GM23338 (cell line): ENCODE results near the gene SPATA20.

Experiments used
- CREB1 ChIP-seq: fragments of 250-450 bp; sonication (Bioruptor Pico); IDR thresholded peaks from 2 replicates; pipeline ENCODE4 v1.5.0; 2020; ENCODE audit warnings: low read depth, mild to moderate bottlenecking, moderate library complexity
- ETS1 ChIP-seq: IDR thresholded peaks from 2 replicates; pipeline ENCODE4 v1.6.1; 2016; ENCODE audit warnings: antibody characterized with exemption
- EZH2 ChIP-seq: fragments of 200-600 bp; sonication (generic); IDR thresholded peaks from one replicate; pipeline ENCODE4 v1.8.0; 2017; ENCODE audit warnings: antibody characterized with exemption, mild to moderate bottlenecking, low read depth; ENCODE audit not compliant: unreplicated experiment
- EZH2phosphoT487 ChIP-seq: fragments of 200-600 bp; sonication (generic); IDR thresholded peaks from one replicate; pipeline ENCODE4 v1.8.1; 2018; ENCODE audit warnings: antibody characterized with exemption; ENCODE audit not compliant: unreplicated experiment
- JUNB ChIP-seq: IDR thresholded peaks from one replicate; pipeline ENCODE4 v1.6.1; 2016; ENCODE audit warnings: antibody characterized with exemption; ENCODE audit not compliant: unreplicated experiment
- NANOG ChIP-seq: IDR thresholded peaks from 2 replicates; pipeline ENCODE4 v1.6.1; 2016; ENCODE audit warnings: antibody characterized with exemption, borderline replicate concordance
- POLR2AphosphoS5 ChIP-seq: IDR thresholded peaks from 2 replicates; pipeline ENCODE4 v1.6.1; 2016; ENCODE audit warnings: antibody characterized with exemption, low read depth
- STAT1 ChIP-seq: IDR thresholded peaks from one replicate; pipeline ENCODE4 v1.6.1; 2016; ENCODE audit warnings: antibody characterized with exemption; ENCODE audit not compliant: unreplicated experiment
- ZNF114 ChIP-seq: fragments of 250-450 bp; sonication (Bioruptor Pico); IDR thresholded peaks from 2 replicates; pipeline ENCODE4 v1.5.0; 2020; ENCODE audit warnings: mild to moderate bottlenecking, moderate library complexity
- TF ChIP-seq, protein P1 (sequence below), 2 experiments: fragments of 200-600 bp in 1 of 2; sonication (generic) in 1 of 2; conservative IDR thresholded peaks; 2 replicates each; pipeline versions ENCODE4 v1.5.1 to v1.6.1; 2016 to 2017; ENCODE audit warnings: antibody characterized with exemption in 2 of 2, low read depth in 2 of 2, mild to moderate bottlenecking in 2 of 2, moderate library complexity in 1 of 2
- TF ChIP-seq, protein P2 (sequence below): IDR thresholded peaks from one replicate; pipeline ENCODE4 v1.6.1; 2018; ENCODE audit warnings: antibody characterized with exemption; ENCODE audit not compliant: unreplicated experiment

GRCh38 chr17:50517504-50518383 is 29.2 kb upstream of the SPATA20 start:
- TF ChIP-seq, protein P1, sequence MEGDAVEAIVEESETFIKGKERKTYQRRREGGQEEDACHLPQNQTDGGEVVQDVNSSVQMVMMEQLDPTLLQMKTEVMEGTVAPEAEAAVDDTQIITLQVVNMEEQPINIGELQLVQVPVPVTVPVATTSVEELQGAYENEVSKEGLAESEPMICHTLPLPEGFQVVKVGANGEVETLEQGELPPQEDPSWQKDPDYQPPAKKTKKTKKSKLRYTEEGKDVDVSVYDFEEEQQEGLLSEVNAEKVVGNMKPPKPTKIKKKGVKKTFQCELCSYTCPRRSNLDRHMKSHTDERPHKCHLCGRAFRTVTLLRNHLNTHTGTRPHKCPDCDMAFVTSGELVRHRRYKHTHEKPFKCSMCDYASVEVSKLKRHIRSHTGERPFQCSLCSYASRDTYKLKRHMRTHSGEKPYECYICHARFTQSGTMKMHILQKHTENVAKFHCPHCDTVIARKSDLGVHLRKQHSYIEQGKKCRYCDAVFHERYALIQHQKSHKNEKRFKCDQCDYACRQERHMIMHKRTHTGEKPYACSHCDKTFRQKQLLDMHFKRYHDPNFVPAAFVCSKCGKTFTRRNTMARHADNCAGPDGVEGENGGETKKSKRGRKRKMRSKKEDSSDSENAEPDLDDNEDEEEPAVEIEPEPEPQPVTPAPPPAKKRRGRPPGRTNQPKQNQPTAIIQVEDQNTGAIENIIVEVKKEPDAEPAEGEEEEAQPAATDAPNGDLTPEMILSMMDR (conservative IDR thresholded peaks at IDR 0.05; ENCODE audit: low read depth in 2 of 2) = no peak
- no peak for TF ChIP-seq EZH2phosphoT487
- TF ChIP-seq, protein P2, sequence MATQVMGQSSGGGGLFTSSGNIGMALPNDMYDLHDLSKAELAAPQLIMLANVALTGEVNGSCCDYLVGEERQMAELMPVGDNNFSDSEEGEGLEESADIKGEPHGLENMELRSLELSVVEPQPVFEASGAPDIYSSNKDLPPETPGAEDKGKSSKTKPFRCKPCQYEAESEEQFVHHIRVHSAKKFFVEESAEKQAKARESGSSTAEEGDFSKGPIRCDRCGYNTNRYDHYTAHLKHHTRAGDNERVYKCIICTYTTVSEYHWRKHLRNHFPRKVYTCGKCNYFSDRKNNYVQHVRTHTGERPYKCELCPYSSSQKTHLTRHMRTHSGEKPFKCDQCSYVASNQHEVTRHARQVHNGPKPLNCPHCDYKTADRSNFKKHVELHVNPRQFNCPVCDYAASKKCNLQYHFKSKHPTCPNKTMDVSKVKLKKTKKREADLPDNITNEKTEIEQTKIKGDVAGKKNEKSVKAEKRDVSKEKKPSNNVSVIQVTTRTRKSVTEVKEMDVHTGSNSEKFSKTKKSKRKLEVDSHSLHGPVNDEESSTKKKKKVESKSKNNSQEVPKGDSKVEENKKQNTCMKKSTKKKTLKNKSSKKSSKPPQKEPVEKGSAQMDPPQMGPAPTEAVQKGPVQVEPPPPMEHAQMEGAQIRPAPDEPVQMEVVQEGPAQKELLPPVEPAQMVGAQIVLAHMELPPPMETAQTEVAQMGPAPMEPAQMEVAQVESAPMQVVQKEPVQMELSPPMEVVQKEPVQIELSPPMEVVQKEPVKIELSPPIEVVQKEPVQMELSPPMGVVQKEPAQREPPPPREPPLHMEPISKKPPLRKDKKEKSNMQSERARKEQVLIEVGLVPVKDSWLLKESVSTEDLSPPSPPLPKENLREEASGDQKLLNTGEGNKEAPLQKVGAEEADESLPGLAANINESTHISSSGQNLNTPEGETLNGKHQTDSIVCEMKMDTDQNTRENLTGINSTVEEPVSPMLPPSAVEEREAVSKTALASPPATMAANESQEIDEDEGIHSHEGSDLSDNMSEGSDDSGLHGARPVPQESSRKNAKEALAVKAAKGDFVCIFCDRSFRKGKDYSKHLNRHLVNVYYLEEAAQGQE = no peak
- TF ChIP-seq POLR2AphosphoS5 = no peak
- no peak for TF ChIP-seq CREB1 (CRISPR knock-in tag)
- no peak for TF ChIP-seq EZH2
- no peak for TF ChIP-seq STAT1
- TF ChIP-seq ZNF114 (CRISPR knock-in tag) = no peak
- TF ChIP-seq NANOG = no peak
- no peak for TF ChIP-seq JUNB
- no peak for TF ChIP-seq ETS1
